Adrenal gland (tissue), 12 donors: ENCODE data around the gene BMAL1. TPM values are rescaled to one million over a fixed set of nuclear protein-coding genes. Genes with fewer than 3 reads are reported as not detected.

Source experiments
- DNase-seq, 7 donors: peaks; one replicate each; pipeline ENCODE4 v3.0.0-alpha.2; 2019 to 2020
- H3K27ac ChIP-seq, 5 donors: fragments of 200-600 bp; sonication (generic) in 4 of 5; 1 replicate in 3 of 5; 2 replicates in 2 of 5; pipeline versions ENCODE4 v1.5.1 to v1.8.0; 2016 to 2020; ENCODE audit warnings: mild to moderate bottlenecking in 1 of 5
- H3K27me3 ChIP-seq: fragments of 200-600 bp; 2 replicates; pipeline ENCODE4 v1.8.0; 2021
- H3K36me3 ChIP-seq, 2 donors: fragments of 200-600 bp; replicated peaks in 1 of 2; 1 replicate in 1 of 2; 2 replicates in 1 of 2; pipeline versions ENCODE4 v1.5.1 to v1.8.0; 2018 to 2022
- H3K4me1 ChIP-seq, 2 donors: fragments of 200-600 bp; replicated peaks in 1 of 2; 1 replicate in 1 of 2; 2 replicates in 1 of 2; pipeline versions ENCODE4 v1.5.1 to v1.8.0; 2018 to 2021
- H3K4me3 ChIP-seq, 4 donors: fragments of 200-600 bp; sonication (generic) in 3 of 4; one replicate each; pipeline ENCODE4 v1.5.1; 2016 to 2018
- H3K9me3 ChIP-seq, 3 donors: fragments of 200-600 bp; sonication (generic) in 1 of 3; replicated peaks in 1 of 3; 1 replicate in 2 of 3; 2 replicates in 1 of 3; pipeline versions ENCODE4 v1.5.1 to v1.8.0; 2016 to 2021
- CTCF ChIP-seq, 6 experiments: fragments of 450-650 bp in 4 of 6; fragments of 200-600 bp in 2 of 6; sonication (generic) in 1 of 6; IDR thresholded peaks; 1 replicate in 5 of 6; 2 replicates in 1 of 6; pipeline versions ENCODE4 v1.5.1 to v1.8.0; 2016 to 2021; ENCODE audit warnings: antibody characterized with exemption in 6 of 6, mild to moderate bottlenecking in 2 of 6, moderate library complexity in 1 of 6
- POLR2A ChIP-seq, 2 donors: fragments of 450-650 bp; IDR thresholded peaks; one replicate each; pipeline ENCODE4 v1.6.1; 2017; ENCODE audit warnings: antibody characterized with exemption in 2 of 2, mild to moderate bottlenecking in 2 of 2, moderate library complexity in 1 of 2
- WGBS, 4 donors: extraction: QIAGEN DNeasy Blood & Tissue Kit in 2 of 4; methylation state at CpG; one replicate each; pipeline versions ENCODE4 v1.1.5 to v1.1.7; 2013 to 2017; 5-methylcytosine and 5-hydroxymethylcytosine counted together
- intact Hi-C, 2 donors: fragments of 100-400 bp; cut with DNase I; formaldehyde crosslinking; loops; one replicate each; pipeline versions ENCODE4 v1.14.1 to v1.15.0; 2022 to 2023
- polyA plus RNA-seq, 3 donors: library from polyadenylated mRNA; stranded (reverse); fragments of 200-250 nt in 2 of 3; fragments of 350-450 nt in 1 of 3; fragmentation: Illumina TruSeq in 1 of 3; extraction: RNeasy Lipid Tissue Mini Kit (QIAGEN cat#74804) in 1 of 3; gene quantifications; one replicate each; pipeline ENCODE4 v1.2.3, GENCODE V29; 2013 to 2014
- total RNA-seq, 9 donors: library from RNA; depleted of rRNA in 4 of 9; stranded (reverse); fragments of >200 nt in 4 of 9; fragments of 120-200 nt in 1 of 9; fragmentation: NEBNext Ultra II Directional in 1 of 9; extraction: Animal tissue kit (Norgen Biotek cat#: 25700) in 1 of 9; gene quantifications; one replicate each; pipeline versions ENCODE4 v1.1.0 to v1.2.4, GENCODE V29; 2013 to 2023
- donor health status: healthy with polysubstance abuse.
- donor health status: Bipolar disorder and iron deficiency.
- donor health status: DM: yes; HTN: yes; CAD: no.
- donor health status: DM: no; HTN: no; CAD: no.
- donor health status: DM: no; HTN: no; CAD: no.
- donor health status: DM: yes; HTN: yes; CAD: no.

The BMAL1 gene
- total and polyA plus RNA-seq, 12 donors: 13.9 to 80.3 (median 34.3) TPM

- peak in 1 of 7 donors; percentile 60 for DNase-seq
- Histone ChIP-seq H3K4me1 (no peaks in the 10 kb centered on the region), H3K4me3 (no peak overlapping the region), H3K27me3 (no peaks in the 10 kb centered on the region), H3K36me3 (peaks cover 0 to 14% of the 10 kb centered on the region in 2 donors), H3K27ac (no peak overlapping the region), H3K9me3 (peaks cover 0 to 4% (median 0%) of the 10 kb centered on the region in 3 donors)
- intact Hi-C loops: no loop called here
- TF ChIP-seq POLR2A (IDR thresholded peaks at IDR 0.05) (no peak), CTCF (IDR thresholded peaks at IDR 0.05) (no peak)
- 84 to 96% (median 92%) methylated on average over 3 of the region's 3 CpGs for WGBS, 4 donors
These were observed 137.6 kb downstream of the BMAL1 start for GRCh38 chr11:13415201-13415600.

GRCh38 chr11:13421561-13421960, 144.0 kb downstream of the BMAL1 start:
- TF ChIP-seq CTCF (IDR thresholded peaks at IDR 0.05) (no peak), POLR2A (IDR thresholded peaks at IDR 0.05) (no peak)
- WGBS, 4 donors: 96 to 99% (median 96%) methylated on average over 6 of the region's 6 CpGs
- H3K27ac ChIP-seq: no peak overlapping the region

GRCh38 chr11:13423372-13423771, 145.8 kb downstream of the BMAL1 start:
- WGBS, 4 donors: 58 to 73% (median 66%) methylated on average over 6 of the region's 6 CpGs
- no peak for DNase-seq
- intact Hi-C loops: no loop called here

More at GRCh38 chr11:13421561-13421960, 144.0 kb downstream of the BMAL1 start:
- intact Hi-C loops: no loop called here
- peaks cover 0 to 4% (median 1%) of the 10 kb centered on the region in 3 donors for H3K9me3 ChIP-seq
- no peaks in the 10 kb centered on the region for H3K4me1 ChIP-seq
- H3K36me3 ChIP-seq: no peaks in the 10 kb centered on the region
- no peaks in the 10 kb centered on the region for H3K27me3 ChIP-seq
- DNase-seq: no peak
- no peak overlapping the region for H3K4me3 ChIP-seq

GRCh38 chr11:13427440-13427839, 149.8 kb downstream of the BMAL1 start:
- H3K9me3 ChIP-seq: peaks cover 0 to 16% (median 10%) of the 10 kb centered on the region in 3 donors
- TF ChIP-seq POLR2A (IDR thresholded peaks at IDR 0.05): no peak
- no peak for TF ChIP-seq CTCF (IDR thresholded peaks at IDR 0.05)
- intact Hi-C loops: no loop called here
- H3K4me1 ChIP-seq: no peaks in the 10 kb centered on the region
- H3K27me3 ChIP-seq: no peaks in the 10 kb centered on the region
- no peak overlapping the region for H3K27ac ChIP-seq
- no peaks in the 10 kb centered on the region for H3K36me3 ChIP-seq
- no peak overlapping the region for H3K4me3 ChIP-seq
- no peak for DNase-seq

More at GRCh38 chr11:13423372-13423771, 145.8 kb downstream of the BMAL1 start:
- Histone ChIP-seq H3K36me3 (no peaks in the 10 kb centered on the region), H3K4me3 (no peak overlapping the region), H3K9me3 (peaks cover 0 to 16% (median 7%) of the 10 kb centered on the region in 3 donors), H3K27me3 (no peaks in the 10 kb centered on the region), H3K4me1 (no peaks in the 10 kb centered on the region), H3K27ac (no peak overlapping the region)
- TF ChIP-seq POLR2A (IDR thresholded peaks at IDR 0.05) (no peak), CTCF (IDR thresholded peaks at IDR 0.05) (no peak)
